ENCODE results near the gene LRRC59.
"Not testable (repeated sequence)": the region's sequence is repeated elsewhere in the genome, so short reads cannot be mapped to it uniquely, and the experiment has no call there.

LRRC59 gene

GRCh38 chr17:50424246-50424995 is 27.1 kb upstream of the LRRC59 start:
- DNase-seq, result no peak

- DNase-seq, result no peak
Observed at GRCh38 chr17:50423553-50424159, 26.3 kb upstream of the LRRC59 start.

- DNase-seq, result no peak
Observed at GRCh38 chr17:50422738-50423137, 25.4 kb upstream of the LRRC59 start.

GRCh38 chr17:50421308-50422051 is 24.2 kb upstream of the LRRC59 start:
- DNase-seq, result no peak

GRCh38 chr17:50420419-50421112 is 23.2 kb upstream of the LRRC59 start:
- no peak for DNase-seq

GRCh38 chr17:50419577-50419976 is 22.3 kb upstream of the LRRC59 start:
- DNase-seq, result not testable (repeated sequence)

- no peak for DNase-seq
Observed at GRCh38 chr17:50414808-50415207, 17.5 kb upstream of the LRRC59 start.

GRCh38 chr17:50412188-50412732 is 14.9 kb upstream of the LRRC59 start:
- DNase-seq, result no peak

- DNase-seq, result no peak
Observed at GRCh38 chr17:50407921-50408320, 10.6 kb upstream of the LRRC59 start.

GRCh38 chr17:50406578-50406977 is 9.3 kb upstream of the LRRC59 start:
- no peak for DNase-seq

GRCh38 chr17:50405351-50405750 is 8.0 kb upstream of the LRRC59 start:
- not testable (repeated sequence) for DNase-seq

- not testable (repeated sequence) for DNase-seq
Observed at GRCh38 chr17:50399591-50399990, 2.3 kb upstream of the LRRC59 start.

- not testable (repeated sequence) for DNase-seq
Observed at GRCh38 chr17:50398672-50399071, 1.3 kb upstream of the LRRC59 start.

GRCh38 chr17:50397919-50398285 is 579 bp upstream of the LRRC59 start:
- no peak for DNase-seq

GRCh38 chr17:50396261-50397110 is 837 bp downstream of the LRRC59 start:
- peak; percentile 60 for DNase-seq

- no peak for DNase-seq
Observed at GRCh38 chr17:50394711-50395110, 2.6 kb downstream of the LRRC59 start.

GRCh38 chr17:50393700-50394099 is 3.6 kb downstream of the LRRC59 start:
- no peak for DNase-seq

GRCh38 chr17:50392621-50393020 is 4.7 kb downstream of the LRRC59 start:
- DNase-seq, result no peak

- DNase-seq, result no peak
Observed at GRCh38 chr17:50389534-50389933, 7.8 kb downstream of the LRRC59 start.

GRCh38 chr17:50388728-50389127 is 8.6 kb downstream of the LRRC59 start:
- DNase-seq, result no peak

- peak; percentile 68 for DNase-seq
Observed at GRCh38 chr17:50386510-50386909, 10.8 kb downstream of the LRRC59 start.

GRCh38 chr17:50382931-50383330 is 14.4 kb downstream of the LRRC59 start:
- DNase-seq, result no peak

All from femur (tissue), 1 donor.